H1 (cell line): ENCODE results near the gene NUDT12. TPM values are rescaled to one million over a fixed set of nuclear protein-coding genes. Genes with fewer than 3 reads are reported as not detected.

Experiments
- ATF3 ChIP-seq: IDR thresholded peaks from 2 replicates; pipeline ENCODE4 v1.6.1; 2011; ENCODE audit warnings: low read depth, mild to moderate bottlenecking, low read length; ENCODE audit not compliant: insufficient read depth
- CHD7 ChIP-seq: fragments of 300-600 bp; sonication (generic); IDR thresholded peaks from 2 replicates; pipeline ENCODE4 v1.7.1; 2012; ENCODE audit warnings: low read length, moderate library complexity, mild to moderate bottlenecking, inconsistent platforms; ENCODE audit not compliant: insufficient replicate concordance
- CREB1 ChIP-seq: IDR thresholded peaks from 2 replicates; pipeline ENCODE4 v1.6.1; 2012; ENCODE audit warnings: inconsistent platforms
- JUND ChIP-seq: IDR thresholded peaks from 2 replicates; pipeline ENCODE4 v1.6.1; 2011; ENCODE audit warnings: mild to moderate bottlenecking, improper control_type of control experiment, low read length
- NANOG ChIP-seq: IDR thresholded peaks from 2 replicates; pipeline ENCODE4 v1.6.1; 2011; ENCODE audit warnings: low read length, low read depth, mild to moderate bottlenecking, inconsistent platforms; ENCODE audit not compliant: insufficient read depth, poor library complexity, severe bottlenecking
- POLR2AphosphoS5 ChIP-seq: IDR thresholded peaks from 2 replicates; pipeline ENCODE4 v1.6.1; 2011; ENCODE audit warnings: low read depth, low read length
- RBBP5 ChIP-seq: IDR thresholded peaks from 2 replicates; pipeline ENCODE4 v1.7.1; 2012; ENCODE audit warnings: low read depth, mild to moderate bottlenecking, inconsistent platforms, low read length, moderate library complexity, borderline replicate concordance
- RFX5 ChIP-seq: IDR thresholded peaks from 2 replicates; pipeline ENCODE4 v1.6.1; 2011; ENCODE audit warnings: low read depth, low read length, improper control_type of control experiment, borderline replicate concordance
- polyA plus RNA-seq, 7 experiments: library from polyadenylated mRNA; depleted of rRNA in 3 of 7; stranded (reverse) in 5 of 7; unstranded in 2 of 7; fragments of >200 nt in 5 of 7; fragments of 200-250 nt in 2 of 7; gene quantifications; 1 replicate in 5 of 7; 2 replicates in 1 of 7; 4 replicates in 1 of 7; pipeline versions ENCODE4 v1.2.1 to v1.2.3, GENCODE V29; 2011 to 2013; ENCODE audit warnings: missing spikeins in 2 of 7, mixed read lengths in 2 of 7
- total RNA-seq: library from RNA; stranded (reverse); fragmentation: NEBNext Ultra II Directional; extraction: Animal tissue kit (Norgen Biotek cat#: 25700); gene quantifications from 2 replicates; pipeline ENCODE4 v1.2.1, GENCODE V29; 2021

NUDT12 gene
- total and polyA plus RNA-seq, 2 of the 8 experiments (the other 6 are each of a cell fraction or from before 2014, with no cell fraction given), result 3.6 to 12.5 TPM

DNA sequence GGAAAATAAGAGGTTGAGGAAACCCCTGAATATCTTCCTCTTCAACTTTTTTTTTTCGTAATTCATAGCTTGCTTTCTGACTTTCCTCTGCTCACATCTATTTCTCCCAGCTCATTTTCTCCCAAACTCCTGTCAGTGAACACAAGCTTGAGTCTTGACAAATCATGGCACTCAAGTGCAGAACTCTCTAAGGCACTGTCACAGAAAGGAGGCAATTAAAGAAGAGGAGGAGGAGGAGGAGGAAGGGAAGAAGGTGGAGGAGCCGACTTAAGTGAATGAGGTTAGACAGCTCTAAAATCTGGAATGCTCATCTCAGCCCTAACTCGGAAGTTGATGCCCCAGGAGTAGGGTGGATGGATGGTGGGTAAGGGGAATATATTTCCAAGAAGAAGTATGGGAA, 27.2 kb upstream of the NUDT12 start (continued):
- TF ChIP-seq CHD7 (no peak), RFX5 (no peak), ATF3 (no peak), JUND (no peak), CREB1 (no peak), NANOG (no peak), RBBP5 (no peak), POLR2AphosphoS5 (no peak)
